Activated CD8-positive, alpha-beta memory T cell treated with anti-CD3 and anti-CD28 coated beads, Interleukin-2, amount 50 U/mL, for 4 hours (primary cell): ENCODE measurements around the gene NFATC4.

Experiments used
- DNase-seq: peaks from one replicate; pipeline ENCODE4 v3.0.0-alpha.2; 2020

The NFATC4 gene

GRCh38 chr14:24411443-24412389 lies 43.7 kb downstream of the NFATC4 start:
- DNase-seq, result no peak

- DNase-seq, result no peak
These were observed 46.1 kb downstream of the NFATC4 start for GRCh38 chr14:24414077-24414476.

- DNase-seq, result no peak
These were observed 46.9 kb downstream of the NFATC4 start for GRCh38 chr14:24414732-24415420.

- DNase-seq, result no peak
These were observed 47.7 kb downstream of the NFATC4 start for GRCh38 chr14:24415421-24416253.

GRCh38 chr14:24416254-24416931 lies 48.4 kb downstream of the NFATC4 start:
- DNase-seq, result no peak

- DNase-seq, result no peak
These were observed 49.1 kb downstream of the NFATC4 start for GRCh38 chr14:24416932-24417619.

GRCh38 chr14:24417832-24418491 lies 50.0 kb downstream of the NFATC4 start:
- DNase-seq, result no peak

GRCh38 chr14:24418492-24418873 lies 50.5 kb downstream of the NFATC4 start:
- no peak for DNase-seq

GRCh38 chr14:24422261-24422660 lies 54.3 kb downstream of the NFATC4 start:
- DNase-seq, result no peak

GRCh38 chr14:24422694-24423601 lies 55.0 kb downstream of the NFATC4 start:
- DNase-seq, result no peak

GRCh38 chr14:24425704-24426103 lies 57.7 kb downstream of the NFATC4 start:
- DNase-seq, result no peak

GRCh38 chr14:24426150-24426911 lies 58.3 kb downstream of the NFATC4 start:
- no peak for DNase-seq

- no peak for DNase-seq
These were observed 59.0 kb downstream of the NFATC4 start for GRCh38 chr14:24426912-24427536.

- DNase-seq, result no peak
These were observed 59.8 kb downstream of the NFATC4 start for GRCh38 chr14:24427537-24428508.

- DNase-seq, result no peak
These were observed 60.8 kb downstream of the NFATC4 start for GRCh38 chr14:24428628-24429394.
